Prostate gland (tissue), 1 donor: ENCODE data around the gene RTN4RL1.

Source experiments
- POLR2A ChIP-seq: fragments of 450-650 bp; IDR thresholded peaks from one replicate; pipeline ENCODE4 v1.6.1; 2016; ENCODE audit warnings: antibody characterized with exemption, mild to moderate bottlenecking
- POLR2AphosphoS5 ChIP-seq: sonication (generic); formaldehyde crosslinking; IDR thresholded peaks from one replicate; pipeline ENCODE4 v1.6.1; 2017; ENCODE audit warnings: antibody characterized with exemption

DNA sequence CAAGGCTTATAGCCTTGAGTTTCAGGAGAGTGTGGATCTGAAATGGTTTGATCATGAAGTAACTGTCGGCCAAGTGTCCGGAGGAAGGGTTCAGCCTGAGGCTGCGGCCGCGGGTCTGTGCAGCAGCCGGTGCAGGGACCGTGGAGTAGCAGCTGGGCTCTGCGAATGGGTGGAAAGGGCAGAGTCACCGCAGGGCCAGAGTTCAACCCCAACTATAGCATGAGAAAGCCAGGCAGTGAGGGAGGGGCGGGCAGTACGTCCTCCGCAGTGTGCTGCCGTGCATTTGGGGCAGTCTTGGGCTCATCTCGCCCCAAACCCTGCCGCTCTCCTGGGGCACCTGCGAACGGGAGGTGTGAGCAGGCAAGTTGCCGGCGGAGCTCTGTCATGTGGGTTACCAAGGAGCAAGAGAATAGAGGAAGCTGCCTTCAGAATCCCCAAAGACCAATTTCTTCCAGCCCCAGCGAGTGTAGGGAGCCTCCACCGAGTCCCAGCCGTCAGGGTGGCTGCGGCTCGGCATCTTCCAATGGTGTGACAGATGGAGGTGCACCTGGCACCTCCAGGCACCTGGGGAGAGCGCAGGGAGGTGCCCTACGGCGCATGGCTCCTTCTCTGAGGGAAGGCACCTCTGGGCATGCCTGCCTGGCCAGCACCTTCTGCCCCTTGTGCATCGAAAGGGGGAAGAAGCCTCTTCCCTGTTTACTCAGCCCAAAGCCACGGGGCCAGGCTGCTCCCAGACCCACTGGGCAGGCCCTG lies 108.0 kb downstream of the RTN4RL1 start:
- TF ChIP-seq POLR2AphosphoS5 (no peak), POLR2A (no peak)
